ENCODE results near the gene ZNF599.

ZNF599 gene

DNA sequence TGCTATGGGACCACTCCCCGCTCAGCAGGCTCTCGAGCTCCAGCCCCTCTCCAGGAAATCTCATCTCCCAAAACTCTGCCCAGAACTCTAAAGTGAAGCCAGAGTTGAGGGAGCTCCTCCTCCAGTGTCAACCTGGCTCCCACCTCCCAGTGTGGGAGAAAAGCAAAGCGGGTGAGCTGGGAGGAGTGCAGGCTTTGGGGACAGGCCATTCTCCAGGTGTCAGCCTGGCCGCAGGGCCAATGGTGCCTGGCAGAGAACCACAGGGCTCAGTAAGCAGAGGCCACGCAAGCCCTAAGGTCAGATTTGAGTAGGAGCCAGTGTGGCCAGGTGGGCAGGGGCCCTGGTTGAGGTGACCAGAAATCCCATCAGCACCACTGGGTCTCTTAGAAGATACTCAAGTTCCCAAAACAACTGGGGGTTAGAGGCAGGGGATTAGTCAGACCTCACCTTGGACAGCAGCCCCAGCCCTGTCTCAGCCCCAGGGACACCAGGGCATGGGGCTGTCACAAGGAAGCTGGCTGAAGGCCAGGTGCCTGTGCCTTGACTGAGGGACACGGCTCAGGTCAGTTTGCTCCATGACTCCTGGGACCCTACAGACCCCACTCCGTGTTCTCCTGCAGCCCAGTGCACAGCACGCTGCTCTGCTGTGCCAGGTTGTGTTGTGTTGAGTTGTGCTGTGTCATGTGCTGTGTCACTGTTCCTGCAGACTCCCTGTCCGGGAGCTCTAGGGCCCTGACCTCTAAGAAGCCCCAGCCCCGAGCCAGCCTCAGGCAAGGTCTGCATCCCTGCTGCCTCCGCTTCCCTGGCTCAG lies 41.8 kb downstream of the ZNF599 start:
- peaks cover 12% of the 10 kb centered on the region for H3K9me3 Mint-ChIP-seq
- peaks cover 10% of the 10 kb centered on the region for H3K27me3 Mint-ChIP-seq (ENCODE audit: low read depth)
- no peak overlapping the region for H3K4me3 Mint-ChIP-seq
- peaks cover 11% of the 10 kb centered on the region for H3K36me3 Mint-ChIP-seq (ENCODE audit: low read depth)
- H3K4me1 Mint-ChIP-seq (ENCODE audit: low read depth) = peaks cover 22% of the 10 kb centered on the region
- H3K27ac Mint-ChIP-seq = peak overlapping the region; percentile 65

DNA sequence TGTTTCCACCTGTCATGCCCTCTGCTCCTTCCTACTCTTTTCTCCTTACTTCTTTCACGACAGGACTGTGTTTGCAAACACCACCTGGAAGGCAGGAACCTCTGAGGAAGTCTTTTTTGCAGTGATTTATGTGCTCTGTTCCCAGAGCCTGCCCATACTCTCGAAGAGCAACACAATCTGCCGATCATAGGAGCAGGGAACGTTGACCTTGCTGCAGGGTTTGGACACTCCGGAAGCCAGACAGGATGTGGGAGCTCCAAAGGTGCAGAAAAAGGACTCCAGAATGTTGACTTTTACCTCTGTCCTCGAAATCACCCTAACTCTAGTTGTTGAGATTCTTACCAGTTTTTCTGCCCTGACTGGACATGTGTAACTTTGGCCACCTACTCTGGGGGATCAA lies 47.6 kb downstream of the ZNF599 start:
- Mint-ChIP-seq H3K4me3 (no peak overlapping the region), H3K9me3 (no peaks in the 10 kb centered on the region), H3K27ac (no peak overlapping the region), H3K27me3 (ENCODE audit: low read depth) (peaks cover 12% of the 10 kb centered on the region), H3K4me1 (ENCODE audit: low read depth) (no peaks in the 10 kb centered on the region), H3K36me3 (ENCODE audit: low read depth) (no peaks in the 10 kb centered on the region)

DNA sequence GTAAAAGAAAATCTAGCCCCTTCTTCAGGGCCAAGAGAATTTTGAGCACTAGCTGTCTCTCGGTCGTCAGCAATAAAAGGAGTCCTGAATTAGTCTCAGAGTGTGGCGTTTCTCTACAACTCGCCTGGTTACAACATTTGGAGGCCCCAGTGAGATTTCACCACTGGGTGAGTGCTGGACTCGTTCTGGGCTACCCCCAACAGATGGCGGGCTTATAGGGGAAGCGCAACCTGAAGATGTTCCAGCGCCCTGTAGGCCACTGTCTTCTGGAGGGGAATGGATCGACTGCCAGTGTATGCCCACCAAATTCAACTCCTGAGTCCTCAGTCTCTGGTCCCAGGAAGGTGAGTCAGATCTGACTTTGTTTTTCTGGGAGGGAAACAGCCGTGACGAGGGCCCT lies 50.7 kb downstream of the ZNF599 start:
- H3K27me3 Mint-ChIP-seq (ENCODE audit: low read depth) = peaks cover 7% of the 10 kb centered on the region
- no peaks in the 10 kb centered on the region for H3K9me3 Mint-ChIP-seq
- no peak overlapping the region for H3K4me3 Mint-ChIP-seq

DNA sequence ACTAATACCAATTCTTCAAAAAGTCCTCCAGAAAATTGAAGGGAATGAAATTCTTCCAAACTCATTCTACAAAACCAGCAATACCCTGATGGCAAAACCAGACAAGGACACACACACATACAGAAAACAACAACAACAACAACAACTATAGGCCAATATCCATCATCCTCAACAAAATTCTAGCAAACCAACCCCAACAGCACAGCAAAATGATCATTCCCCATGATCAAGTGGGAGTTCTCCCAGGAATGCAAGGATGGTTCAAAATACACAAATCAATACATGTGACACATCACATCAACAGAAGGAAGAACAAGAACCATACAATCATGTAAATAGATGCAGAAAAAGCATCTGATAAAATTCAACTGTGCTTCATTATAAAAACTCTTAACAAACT lies 57.7 kb downstream of the ZNF599 start:
- no peak overlapping the region for H3K27ac Mint-ChIP-seq
- no peak overlapping the region for H3K4me3 Mint-ChIP-seq
- H3K36me3 Mint-ChIP-seq (ENCODE audit: low read depth) = peaks cover 5% of the 10 kb centered on the region
- H3K4me1 Mint-ChIP-seq (ENCODE audit: low read depth) = peaks cover 1% of the 10 kb centered on the region
- H3K9me3 Mint-ChIP-seq = peaks cover 32% of the 10 kb centered on the region
- no peaks in the 10 kb centered on the region for H3K27me3 Mint-ChIP-seq (ENCODE audit: low read depth)

More for the DNA sequence above, 50.7 kb downstream of the ZNF599 start:
- Mint-ChIP-seq H3K27ac (no peak overlapping the region), H3K4me1 (ENCODE audit: low read depth) (no peaks in the 10 kb centered on the region), H3K36me3 (ENCODE audit: low read depth) (no peaks in the 10 kb centered on the region)

DNA sequence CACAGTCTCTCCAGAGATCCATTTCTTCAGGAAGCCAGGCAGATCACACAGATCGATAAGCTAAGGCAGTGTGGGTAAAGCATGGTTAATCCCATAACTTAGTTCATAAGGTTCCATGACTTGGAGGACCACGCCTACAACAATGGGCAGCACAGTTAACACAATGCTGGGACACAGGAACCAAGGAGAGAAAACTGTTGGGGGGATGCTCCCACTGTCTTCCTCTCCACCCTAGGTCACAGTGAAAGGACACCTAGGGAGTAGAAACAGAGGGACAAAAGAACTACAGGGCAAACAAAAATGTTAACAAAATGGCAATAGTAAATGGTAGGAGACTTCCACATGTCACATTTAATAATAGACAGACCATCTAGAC lies 59.8 kb downstream of the ZNF599 start:
- Mint-ChIP-seq H3K4me1 (ENCODE audit: low read depth) (peaks cover 1% of the 10 kb centered on the region), H3K4me3 (no peak overlapping the region), H3K27me3 (ENCODE audit: low read depth) (no peaks in the 10 kb centered on the region), H3K36me3 (ENCODE audit: low read depth) (peaks cover 5% of the 10 kb centered on the region), H3K27ac (no peak overlapping the region), H3K9me3 (peaks cover 32% of the 10 kb centered on the region)

DNA sequence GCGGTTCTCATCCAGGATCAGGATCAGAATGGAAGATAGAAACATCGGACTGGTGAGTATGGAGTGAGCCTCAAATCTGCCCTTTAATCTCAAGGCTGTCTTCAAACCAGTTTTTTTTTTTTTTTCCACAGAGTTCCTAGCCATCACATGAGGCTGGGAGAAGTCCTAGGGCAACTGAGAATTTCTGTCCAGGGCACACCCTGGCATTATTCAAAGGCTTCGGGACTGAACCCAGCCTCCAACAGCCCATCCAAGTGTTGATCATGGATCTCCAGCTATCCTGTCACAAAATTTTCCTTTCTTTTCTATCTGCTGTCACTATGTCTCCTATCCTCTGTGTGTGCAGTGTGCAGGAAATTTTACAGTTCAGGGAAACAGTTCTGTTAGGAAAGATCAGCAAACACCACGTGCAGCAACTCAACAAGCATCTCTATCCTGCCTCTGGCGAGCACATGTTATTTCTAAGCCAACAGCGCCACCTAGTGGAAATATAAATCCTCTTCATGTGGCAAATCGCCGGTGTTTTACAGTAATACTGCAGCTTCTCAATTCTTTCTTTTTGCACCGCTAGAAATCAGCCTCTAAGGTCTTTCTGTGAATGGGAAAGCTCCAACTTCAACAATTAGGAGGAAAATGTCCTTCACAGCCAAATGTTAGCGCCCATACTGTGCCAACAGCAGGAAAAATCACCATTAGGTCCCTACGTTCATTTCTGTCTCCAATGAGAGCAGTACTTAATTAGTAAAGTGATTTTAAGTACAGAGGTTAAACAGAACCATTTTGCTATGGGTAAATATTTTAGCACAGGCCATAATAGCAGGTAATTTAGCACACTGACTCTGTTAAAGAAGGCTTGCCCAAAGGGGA lies 60.4 kb downstream of the ZNF599 start:
- Mint-ChIP-seq H3K27ac (no peak overlapping the region), H3K4me3 (no peak overlapping the region), H3K27me3 (ENCODE audit: low read depth) (no peaks in the 10 kb centered on the region), H3K4me1 (ENCODE audit: low read depth) (peaks cover 1% of the 10 kb centered on the region), H3K36me3 (ENCODE audit: low read depth) (peaks cover 5% of the 10 kb centered on the region), H3K9me3 (peaks cover 32% of the 10 kb centered on the region)

DNA sequence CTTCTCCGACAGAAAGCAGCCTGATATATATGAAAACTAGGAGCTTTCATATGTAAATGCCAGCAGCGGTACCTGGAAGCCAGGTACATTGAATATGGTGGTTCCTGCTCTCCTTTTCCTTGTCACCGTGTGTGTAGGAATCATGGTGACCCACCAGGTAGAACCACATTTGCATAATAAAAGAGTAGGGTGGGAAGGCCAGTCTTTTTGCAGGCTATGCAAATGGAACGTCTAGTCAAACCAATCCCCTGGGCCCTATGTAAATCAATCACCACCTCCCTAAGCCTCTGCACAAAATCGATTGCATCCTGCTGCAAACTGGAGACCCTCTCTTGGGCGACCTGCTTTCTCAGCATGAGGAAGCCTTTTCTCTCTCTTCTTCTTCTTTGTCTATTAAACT lies 61.1 kb downstream of the ZNF599 start:
- Mint-ChIP-seq H3K36me3 (ENCODE audit: low read depth) (peaks cover 5% of the 10 kb centered on the region), H3K27ac (no peak overlapping the region), H3K9me3 (peaks cover 32% of the 10 kb centered on the region), H3K4me3 (no peak overlapping the region), H3K4me1 (ENCODE audit: low read depth) (peaks cover 1% of the 10 kb centered on the region), H3K27me3 (ENCODE audit: low read depth) (no peaks in the 10 kb centered on the region)
